GM21367 (cell line): Measurements from ENCODE around the gene TCF7L1.
"Not testable (repeated sequence)": the region's sequence is repeated elsewhere in the genome, so short reads cannot be mapped to it uniquely, and the experiment has no call there.

Experiments used
- ATAC-seq: cut with Tn5 transposase; IDR thresholded peaks from one replicate; pipeline ENCODE4 v1.9.1; 2021; ENCODE audit not compliant: unreplicated experiment

TCF7L1 gene

GRCh38 chr2:85318222-85319074 is 185.3 kb downstream of the TCF7L1 start:
- ATAC-seq = no peak

GRCh38 chr2:85319796-85320195 is 186.6 kb downstream of the TCF7L1 start:
- no peak for ATAC-seq

- ATAC-seq = no peak
Measured at GRCh38 chr2:85323351-85323987, 190.3 kb downstream of the TCF7L1 start.

DNA sequence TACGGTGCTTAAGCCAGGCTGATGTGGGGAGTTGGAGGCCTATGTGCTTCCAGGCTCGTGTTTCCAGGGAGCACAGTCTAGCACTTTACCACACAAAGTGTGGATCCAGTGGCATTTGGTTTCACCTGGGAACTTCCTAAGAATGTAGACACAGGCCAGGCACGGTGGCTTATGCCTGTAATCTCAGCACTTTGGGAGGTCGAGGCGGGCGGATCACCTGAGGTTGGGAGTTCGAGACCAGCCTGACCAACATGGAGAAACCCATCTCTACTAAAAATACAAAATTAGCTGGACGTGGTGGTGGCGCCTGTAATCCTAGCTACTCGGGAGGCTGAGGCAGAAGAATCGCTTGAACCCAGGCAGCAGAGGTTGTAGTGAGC is 190.8 kb downstream of the TCF7L1 start:
- not testable (repeated sequence) for ATAC-seq

GRCh38 chr2:85324639-85325465 is 191.7 kb downstream of the TCF7L1 start:
- no peak for ATAC-seq

DNA sequence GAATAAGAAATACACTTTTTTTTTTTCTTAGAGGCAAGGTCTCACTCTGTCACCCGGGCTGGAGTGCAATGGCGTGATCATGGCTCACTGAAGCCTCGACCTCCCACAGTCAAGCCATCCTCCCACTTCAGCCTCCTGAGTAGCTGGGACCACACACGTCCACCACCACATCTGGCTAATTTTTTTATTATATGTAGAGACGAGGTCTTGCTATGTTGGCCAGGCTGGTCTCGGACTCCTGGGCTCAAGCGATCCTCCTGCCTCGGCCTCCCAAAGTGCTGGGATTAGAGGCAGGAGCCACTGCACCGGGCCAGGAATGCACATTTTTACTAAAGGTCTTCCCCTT is 192.2 kb downstream of the TCF7L1 start:
- no peak for ATAC-seq

DNA sequence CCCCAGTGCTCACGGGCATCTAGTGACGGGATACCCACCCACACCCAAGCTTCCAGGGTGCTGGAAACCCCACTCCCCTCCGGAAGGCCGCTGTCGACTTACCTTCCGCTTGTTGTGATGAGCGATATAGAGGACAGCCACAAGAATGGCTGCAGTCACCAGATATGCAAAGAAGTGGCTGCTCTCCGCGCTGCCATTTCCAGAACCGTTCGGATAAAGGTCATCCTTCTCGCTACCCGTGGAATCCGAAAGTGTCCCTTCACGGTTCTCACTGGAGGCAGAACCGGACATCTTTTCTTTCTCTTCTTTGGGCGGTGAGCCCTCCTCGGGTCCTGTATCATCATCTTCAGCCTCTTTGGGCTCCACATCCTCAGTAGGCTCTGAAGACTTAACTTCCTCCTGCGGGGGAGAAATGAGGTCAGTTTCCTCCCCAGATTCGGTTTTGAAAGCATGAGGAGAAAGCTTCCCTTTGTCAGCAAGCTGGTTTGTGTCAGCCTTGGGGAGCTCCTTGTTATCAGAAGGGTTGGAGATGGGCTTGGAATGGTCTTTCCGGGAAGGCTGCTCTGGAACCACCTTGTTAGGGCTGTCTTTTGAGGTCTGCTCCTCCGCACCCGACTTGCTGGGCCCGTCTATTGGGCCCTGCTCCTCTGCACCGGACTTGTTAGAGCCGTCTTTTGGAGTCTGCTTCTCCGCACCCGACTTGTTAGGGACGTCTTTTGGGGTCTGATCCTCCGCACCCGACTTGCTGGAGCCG is 193.4 kb downstream of the TCF7L1 start:
- peak; percentile 37 for ATAC-seq

DNA sequence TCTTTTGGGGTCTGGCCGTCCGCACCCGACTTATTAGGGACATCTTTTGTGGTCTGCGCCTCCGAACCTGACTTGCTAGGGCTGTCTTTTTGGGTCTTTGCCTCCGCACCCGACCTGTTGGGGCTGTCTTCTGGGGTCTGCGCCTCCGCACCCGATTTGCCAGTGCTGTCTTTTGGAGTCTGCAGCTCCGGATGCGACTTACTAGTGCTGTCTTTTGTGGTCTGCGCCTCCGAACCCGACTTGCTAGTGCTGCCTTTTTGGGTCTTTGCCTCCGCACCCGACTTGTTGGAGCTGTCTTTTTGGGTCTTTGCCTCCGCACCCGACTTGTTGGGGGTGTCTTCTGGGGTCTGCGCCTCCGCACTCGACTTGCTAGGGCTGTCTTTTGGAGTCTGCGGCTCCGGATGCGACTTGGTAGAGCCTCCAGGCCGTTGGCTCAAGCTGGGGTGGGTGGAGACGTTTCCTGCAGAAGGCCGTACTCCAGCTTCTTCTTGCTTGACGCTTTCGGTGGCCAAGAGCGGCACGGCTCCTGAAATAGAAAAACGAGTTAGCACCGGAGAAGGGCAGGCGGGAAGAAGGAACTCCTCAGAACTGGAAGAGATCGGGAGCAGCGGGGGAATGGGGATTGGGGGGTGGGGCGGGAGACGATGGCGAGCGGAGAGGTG is 194.1 kb downstream of the TCF7L1 start:
- no peak for ATAC-seq

- peak; percentile 72 for ATAC-seq
Measured at GRCh38 chr2:85327822-85328617, 194.8 kb downstream of the TCF7L1 start, which contains the start of gene TGOLN2. TSS of gene TGOLN2 (minus strand) at chr2:85327989. CDS start at chr2:85327962, 27 bp downstream.

DNA sequence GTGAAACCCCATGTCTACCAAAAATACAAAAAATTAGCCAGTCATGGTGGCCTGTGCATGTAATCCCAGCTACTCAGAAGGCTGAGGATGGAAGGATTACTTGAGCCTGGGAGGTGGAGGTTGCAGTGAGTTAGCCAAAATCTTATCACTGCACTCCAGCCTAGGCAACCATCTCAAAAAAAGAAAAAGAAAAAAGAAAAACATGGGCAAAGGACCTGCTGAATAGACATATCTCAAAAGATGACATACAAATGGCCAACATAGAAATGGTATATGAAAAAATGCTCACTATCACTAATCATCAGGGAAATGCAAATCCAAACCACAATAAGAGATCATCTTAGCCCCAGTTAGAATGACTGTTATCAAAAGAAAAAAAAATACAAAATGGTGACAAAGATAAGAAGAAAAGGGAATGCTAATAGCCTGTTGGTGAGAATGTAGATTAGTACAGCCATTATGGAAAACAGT is 196.0 kb downstream of the TCF7L1 start:
- ATAC-seq = no peak

DNA sequence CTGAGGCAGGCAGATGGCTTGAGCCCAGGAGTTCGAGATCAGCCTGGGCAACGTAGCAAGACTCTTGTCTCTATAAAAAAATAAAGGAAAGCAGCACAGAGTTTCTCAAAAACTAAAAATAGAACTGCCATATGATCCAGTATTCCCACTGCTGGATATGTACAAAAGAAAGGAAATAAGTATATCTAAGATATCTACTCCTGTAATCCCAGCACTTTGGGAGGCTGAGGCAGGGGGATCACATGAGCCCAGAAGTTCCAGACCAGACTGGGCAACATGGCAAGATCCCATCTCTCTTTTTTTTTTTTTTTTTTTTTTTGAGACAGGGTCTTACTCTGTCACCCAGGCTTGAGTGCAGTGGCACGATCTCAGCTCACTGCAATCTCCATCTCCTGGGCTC is 196.5 kb downstream of the TCF7L1 start:
- ATAC-seq = not testable (repeated sequence)

GRCh38 chr2:85330839-85331636 is 197.8 kb downstream of the TCF7L1 start:
- no peak for ATAC-seq

DNA sequence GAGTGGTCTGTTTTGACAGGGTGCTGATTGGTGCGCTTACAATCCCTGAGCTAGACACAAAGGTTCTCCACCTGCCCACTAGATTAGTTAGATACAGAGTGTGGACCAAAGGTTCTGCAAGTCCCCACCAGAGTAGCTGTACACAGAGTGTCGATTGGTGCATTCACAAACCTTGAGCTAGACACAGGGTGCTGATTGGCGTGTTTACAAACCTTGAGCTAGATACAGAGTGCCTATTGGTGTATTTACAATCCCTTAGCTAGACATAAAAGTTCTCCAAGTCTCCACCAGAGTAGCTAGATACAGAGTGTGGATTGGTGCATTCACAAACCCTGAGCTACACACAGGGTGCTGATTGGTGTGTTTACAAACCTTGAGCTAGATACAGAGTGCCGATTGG is 200.7 kb downstream of the TCF7L1 start:
- ATAC-seq = not testable (repeated sequence)

- no peak for ATAC-seq
Measured at GRCh38 chr2:85334928-85335327, 201.7 kb downstream of the TCF7L1 start.

DNA sequence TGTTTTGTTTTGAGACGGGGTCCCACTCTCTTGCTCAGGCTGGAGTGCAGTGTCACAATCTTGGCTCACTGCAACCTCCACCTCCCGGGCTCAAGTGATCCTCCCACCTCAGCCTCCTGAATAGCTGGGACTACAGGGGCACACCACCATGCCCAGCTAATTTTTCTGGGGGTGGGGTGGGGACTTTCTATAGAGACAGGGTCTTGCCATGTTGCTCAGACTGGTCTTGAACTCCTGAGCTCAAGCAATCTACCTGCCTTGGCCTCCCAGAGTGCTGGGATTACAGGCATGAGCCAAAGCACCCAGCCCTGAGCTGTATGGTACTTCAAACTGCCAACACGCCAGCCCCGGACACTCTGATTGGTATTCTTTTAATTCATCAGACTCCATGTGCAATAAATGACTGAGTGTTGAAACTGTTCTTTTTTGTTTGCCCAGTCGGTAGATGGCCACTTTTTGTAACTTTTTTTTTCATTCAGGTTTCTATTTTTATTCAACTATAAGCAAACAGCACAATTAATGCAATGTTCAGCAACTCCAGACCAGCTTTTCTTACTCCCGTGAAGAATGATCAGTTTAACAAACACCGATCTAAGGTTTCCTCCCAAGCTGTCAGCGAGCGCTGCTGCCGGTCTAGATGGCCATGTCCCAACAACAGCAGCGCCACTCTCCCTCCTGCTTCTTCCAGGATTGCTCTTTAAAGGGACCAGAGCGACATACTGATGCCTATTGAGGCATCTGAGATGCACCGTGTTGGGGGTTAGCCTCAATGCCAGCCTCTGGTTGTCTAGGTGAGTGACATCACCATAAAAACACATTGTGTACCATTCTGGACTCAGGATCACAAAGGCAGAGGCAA is 207.1 kb downstream of the TCF7L1 start:
- ATAC-seq = no peak

DNA sequence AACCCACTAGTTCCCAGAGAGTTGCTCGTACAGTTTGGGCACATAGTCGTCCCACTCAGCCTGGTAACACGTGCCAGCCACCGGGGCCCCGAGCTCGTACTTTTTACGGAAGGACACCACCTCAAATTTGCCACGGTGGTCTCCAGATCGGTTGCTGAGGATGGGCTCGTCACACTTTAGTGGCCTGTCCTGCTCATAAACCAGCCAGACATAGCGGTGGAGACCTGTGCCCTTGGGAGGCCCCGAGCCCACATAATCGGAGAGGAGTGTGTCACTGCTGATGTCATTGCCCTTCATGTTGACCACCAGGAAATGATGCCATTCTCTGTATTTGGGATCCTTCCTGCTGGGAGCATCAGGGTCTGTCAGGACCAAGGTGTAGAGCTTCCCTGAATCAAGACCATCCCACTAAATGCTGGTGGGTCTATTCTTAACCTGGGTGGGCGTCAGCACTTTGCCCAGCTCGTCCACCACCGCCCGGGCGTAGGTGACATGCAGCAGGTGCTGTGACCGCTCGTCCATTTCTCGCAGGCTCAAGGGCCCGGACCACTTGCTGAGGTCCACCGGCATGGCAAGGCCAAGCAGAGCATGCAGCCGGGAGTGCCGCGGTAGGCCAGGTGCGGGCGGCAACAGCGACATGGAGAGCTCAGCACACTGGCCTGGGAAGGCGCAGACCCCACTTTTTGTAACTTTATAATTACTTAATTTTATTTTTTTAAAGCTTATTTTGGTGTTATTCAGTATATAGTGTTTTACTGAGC is 208.3 kb downstream of the TCF7L1 start:
- no peak for ATAC-seq

GRCh38 chr2:85342156-85342555 is 209.0 kb downstream of the TCF7L1 start:
- no peak for ATAC-seq
